ENCODE results near the gene ZNF70. TPM values are rescaled to one million over a fixed set of nuclear protein-coding genes. Genes with fewer than 3 reads are reported as not detected.
"Not testable (repeated sequence)": the region's sequence is repeated elsewhere in the genome, so short reads cannot be mapped to it uniquely, and the experiment has no call there.

ZNF70 gene
- total RNA-seq, 1 donor from 2014 or later: 9.0 TPM

DNA sequence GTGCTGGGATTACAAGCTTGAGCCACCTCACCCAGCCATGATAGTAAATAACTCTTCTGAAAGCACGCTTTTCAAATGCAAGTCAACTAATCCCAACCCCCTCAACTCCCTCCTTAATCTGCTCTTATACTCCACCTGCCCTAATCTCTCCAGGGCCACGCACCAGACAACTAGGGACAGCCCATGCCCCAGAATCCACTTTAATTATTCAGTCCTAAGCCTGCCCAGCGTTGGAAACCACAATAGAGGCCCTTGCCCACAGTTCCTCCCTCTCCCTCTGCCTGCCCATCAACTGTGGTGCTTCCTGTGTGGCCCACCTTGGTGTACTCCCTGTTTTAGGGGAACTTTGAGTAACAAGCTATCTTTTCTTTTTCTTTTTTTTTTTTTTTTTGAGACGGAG, 6.0 kb upstream of the ZNF70 start:
- DNase-seq (ENCODE audit: low spot score): no peak

GRCh38 chr22:23755711-23756110, 4.8 kb upstream of the ZNF70 start:
- DNase-seq (ENCODE audit: low spot score): no peak

GRCh38 chr22:23754980-23755636, 4.2 kb upstream of the ZNF70 start:
- no peak for DNase-seq (ENCODE audit: low spot score)

DNA sequence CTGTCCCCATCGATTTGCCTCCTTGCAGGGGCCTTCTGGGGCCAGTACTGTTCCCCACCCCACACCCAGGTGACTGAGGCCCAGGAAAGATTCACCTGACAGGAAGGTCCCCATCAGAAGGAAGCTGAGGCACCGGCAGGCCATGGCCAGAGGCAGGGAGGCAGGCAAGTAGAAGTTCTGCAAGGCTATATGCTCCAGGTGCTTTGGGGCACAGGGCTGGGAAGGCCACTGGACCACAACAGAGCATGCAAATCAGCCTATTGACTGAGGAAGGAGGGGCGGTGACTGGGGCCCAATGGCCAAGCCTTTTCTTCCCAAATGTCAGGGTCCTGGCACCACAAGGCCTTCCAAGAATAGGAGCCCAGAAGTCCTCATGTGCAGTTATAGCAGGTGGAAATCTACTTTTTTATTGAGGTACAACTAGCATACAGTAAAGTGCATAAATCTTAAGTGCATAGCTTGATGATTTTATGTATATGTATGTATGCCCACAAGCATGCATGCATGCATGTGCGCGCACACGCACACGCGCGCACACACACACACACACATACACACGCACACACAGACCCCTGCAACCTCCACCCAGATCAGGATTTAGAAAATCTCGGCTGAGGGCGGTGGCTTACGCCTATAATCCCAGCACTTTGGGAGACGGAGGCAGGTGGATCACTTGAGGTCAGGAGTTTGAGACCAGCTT, 3.5 kb upstream of the ZNF70 start, which contains the start of gene VPREB3:
Gene VPREB3 (minus strand): TSS at position 206 of the 700 bp plus-strand sequence. CDS start 62 bp downstream, at position 144.
- DNase-seq (ENCODE audit: low spot score): no peak

DNA sequence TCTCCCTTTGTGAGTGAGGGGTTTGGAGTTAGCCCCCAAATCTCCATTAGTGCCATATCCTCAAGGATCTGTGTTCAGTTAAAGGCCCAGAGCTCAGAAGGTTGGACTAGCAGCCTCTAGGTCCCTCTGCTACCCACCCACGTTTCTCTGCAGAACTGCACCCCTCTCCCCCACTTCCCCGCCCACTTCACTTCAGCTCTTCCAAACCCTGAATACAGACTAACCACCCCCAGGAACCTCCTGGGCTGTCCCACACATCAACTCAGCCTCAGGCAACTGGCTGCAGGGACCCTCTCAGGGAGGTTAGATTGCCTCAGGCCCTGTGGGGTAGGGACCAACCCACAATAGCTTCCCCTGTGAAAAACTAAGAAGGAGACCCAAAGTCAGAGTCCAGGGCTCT, 2.5 kb upstream of the ZNF70 start:
- DNase-seq (ENCODE audit: low spot score): no peak

DNA sequence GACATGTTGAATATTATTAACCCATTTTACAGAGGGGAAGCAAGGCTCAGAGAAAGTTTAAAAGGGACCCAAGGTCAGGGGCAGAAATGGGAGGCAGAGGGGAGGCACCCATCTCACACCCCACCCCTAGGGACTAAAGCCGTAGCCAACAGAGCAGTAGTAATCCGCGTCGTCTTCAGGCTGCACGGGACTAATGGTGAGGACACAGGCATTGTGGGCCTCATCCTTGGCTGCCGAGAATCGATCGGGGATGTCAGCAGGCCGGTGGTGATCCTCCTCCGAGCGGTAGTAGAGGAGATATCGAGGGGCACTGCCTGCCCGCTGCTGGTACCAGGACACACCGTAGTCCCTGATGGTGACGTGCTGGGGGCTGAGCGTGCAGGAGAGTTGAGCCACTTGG, 1.8 kb upstream of the ZNF70 start:
- no peak for DNase-seq (ENCODE audit: low spot score)

DNA sequence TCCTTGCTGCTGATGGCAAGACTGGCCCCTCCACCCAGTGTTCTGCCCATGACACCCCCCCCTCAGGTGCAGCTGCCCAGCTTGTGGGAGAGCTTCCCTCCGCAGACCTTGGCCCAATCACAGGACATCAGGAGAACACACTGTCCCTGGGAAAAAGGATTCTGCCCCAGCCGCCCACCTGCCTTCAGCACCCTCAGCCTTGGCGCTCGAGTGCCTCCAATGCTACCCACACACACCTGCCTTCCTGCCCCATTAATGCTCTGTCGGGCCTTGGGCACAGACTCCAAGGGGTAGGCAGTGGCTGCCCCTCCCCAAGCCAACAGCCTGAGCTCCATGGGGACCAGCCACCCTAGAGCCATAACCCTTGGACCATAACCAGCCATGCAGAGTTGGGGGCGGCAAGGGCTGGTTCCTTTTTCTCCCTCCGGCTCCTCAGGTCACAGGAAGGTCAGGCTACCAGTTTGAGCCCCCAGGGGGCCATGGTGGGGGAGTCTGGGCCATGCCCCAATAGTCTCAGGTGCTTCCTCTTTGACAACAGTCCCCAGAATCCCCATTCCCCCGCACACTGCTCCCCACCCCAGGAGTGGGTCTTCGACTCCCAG, 1.3 kb upstream of the ZNF70 start:
- DNase-seq (ENCODE audit: low spot score): no peak

GRCh38 chr22:23751441-23751996, 607 bp upstream of the ZNF70 start:
- no peak for DNase-seq (ENCODE audit: low spot score)

- DNase-seq (ENCODE audit: low spot score): no peak
These were observed 572 bp downstream of the ZNF70 start for GRCh38 chr22:23750367-23750713.

GRCh38 chr22:23749841-23750301, 1.0 kb downstream of the ZNF70 start:
- no peak for DNase-seq (ENCODE audit: low spot score)

DNA sequence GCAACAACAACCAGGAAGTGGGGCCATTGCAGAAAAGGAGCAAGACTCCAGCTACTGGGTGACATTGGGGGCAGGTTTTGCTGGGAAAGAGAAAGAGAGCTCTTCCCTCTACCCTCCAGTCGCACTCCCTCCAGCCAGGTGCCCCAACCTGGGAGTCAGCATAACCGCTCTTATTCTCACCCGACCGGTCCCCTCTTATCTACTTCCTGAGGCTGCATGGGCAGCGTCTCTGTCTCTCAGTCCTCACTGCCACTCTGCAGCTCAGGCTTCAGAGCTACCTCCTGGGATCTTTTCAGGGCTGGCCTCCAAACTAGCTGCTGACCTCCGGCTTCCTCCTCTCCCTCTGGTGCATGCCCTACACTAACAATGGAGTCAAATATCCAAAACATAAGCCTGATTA, 5.1 kb downstream of the ZNF70 start:
- peak; percentile 64 for DNase-seq (ENCODE audit: low spot score)

DNA sequence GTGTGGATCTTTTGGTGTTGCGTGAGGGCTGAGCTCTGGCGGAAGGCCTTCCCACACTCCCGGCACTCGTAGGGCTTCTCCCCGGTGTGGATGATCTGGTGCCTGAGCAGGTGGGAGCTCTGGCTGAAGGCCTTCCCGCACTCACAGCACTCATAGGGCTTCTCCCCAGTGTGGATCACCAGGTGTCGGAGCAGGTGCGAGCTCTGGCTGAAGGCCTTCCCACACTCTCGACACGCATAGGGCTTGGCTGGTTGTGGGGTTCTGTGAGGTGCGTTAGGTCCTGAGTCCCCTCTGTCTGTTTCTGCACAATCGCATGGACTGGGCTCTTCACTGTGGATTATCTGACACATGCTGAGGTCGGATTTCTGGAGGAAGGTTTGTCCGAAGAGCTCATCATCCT, 6.4 kb downstream of the ZNF70 start:
- no peak for DNase-seq (ENCODE audit: low spot score)

DNA sequence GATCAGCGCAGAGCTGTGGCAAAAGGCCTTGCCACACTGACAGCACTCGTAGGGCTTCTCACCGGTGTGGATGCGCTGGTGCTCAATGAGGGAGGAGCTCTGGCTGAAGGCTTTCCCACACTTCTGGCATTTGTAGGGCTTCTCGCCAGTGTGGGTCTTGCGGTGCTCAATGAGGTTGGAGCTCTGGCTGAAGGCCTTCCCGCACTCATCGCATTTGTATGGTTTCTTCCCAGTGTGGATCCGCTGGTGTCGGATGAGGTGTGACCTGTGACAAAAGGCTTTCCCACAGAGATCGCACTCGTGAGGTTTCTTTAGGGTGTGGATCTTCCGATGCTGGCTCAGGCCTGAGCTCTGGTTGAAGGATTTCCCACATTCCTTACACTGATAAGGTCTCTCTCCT, 6.9 kb downstream of the ZNF70 start:
- no peak for DNase-seq (ENCODE audit: low spot score)

DNA sequence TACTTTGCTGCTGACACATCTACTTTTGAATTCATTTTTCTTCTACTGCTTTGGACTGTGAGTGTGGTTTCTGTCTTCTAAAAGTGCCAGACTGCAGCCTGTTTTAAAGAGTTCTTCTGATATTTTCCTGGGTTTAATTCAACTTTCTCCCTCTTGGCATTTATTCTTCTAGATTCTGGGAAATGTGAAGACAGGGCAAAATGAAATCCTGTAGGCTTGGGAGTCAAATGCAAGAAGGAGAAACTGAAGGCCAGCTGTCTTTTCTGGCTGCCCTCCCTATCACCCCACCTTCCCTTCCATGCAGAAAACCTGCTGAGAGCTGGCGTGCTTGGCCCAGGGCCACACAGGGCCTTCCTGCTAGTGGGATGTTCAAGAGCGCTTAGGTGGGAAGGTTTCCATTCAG, 7.6 kb downstream of the ZNF70 start:
- no peak for DNase-seq (ENCODE audit: low spot score)

DNA sequence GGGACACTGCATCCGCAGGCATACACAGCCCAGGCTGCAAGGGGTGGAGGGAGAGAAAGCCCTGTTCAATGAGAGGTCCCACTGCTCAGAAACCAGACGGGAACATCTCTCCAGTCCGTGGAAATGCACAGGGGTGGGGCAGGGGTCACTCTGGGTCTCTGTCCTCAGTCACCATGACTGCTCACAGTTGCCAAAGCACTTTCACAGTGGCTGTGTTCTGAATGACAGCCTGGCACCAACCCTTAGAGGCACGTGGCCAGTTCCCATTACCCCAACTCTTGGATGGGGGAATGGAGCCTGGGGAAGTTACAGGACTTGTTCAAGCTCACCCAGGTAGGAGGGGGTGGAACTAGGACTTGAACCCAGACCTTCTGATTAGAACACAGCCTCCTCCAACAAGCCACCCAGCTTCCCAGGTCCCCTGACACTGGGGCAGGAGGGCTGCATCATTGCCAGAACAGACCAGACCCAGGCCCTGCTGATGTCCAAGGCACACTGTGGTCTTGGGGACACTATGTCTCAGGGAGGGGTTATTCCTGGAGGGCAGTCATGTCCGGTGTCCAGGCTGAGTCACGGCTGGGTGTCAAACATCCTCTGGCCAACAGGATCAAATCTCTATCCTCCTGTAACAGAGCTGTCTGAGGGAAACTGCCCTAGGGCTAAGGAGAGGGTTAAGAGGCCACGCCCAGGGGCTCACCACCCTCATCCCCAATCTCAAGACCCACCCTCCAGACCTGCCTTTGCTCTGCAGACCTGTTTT, 8.2 kb downstream of the ZNF70 start:
- no peak for DNase-seq (ENCODE audit: low spot score)

DNA sequence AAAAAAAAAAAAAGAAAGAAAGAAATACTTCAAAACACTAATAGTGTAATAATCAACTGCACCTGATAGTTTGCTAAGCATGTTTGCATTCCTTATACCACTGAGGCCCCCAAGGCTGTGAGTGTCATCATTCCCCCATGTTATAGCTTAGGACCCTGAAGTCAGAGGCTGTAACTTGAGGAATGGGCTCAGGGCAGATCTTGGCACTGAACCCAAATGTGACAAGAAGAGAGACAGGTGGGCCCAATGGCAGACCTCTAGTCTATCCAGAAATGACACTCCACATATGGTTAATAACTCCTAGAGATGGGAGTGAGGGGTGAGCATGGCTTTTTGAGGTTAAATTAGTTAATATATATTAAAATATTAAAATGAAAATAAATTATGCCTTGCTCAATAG, 13.2 kb downstream of the ZNF70 start:
- no peak for DNase-seq (ENCODE audit: low spot score)

GRCh38 chr22:23728108-23728507, 22.8 kb downstream of the ZNF70 start:
- DNase-seq (ENCODE audit: low spot score): not testable (repeated sequence)

- no peak for DNase-seq (ENCODE audit: low spot score)
These were observed 28.2 kb downstream of the ZNF70 start for GRCh38 chr22:23722724-23723123.

DNA sequence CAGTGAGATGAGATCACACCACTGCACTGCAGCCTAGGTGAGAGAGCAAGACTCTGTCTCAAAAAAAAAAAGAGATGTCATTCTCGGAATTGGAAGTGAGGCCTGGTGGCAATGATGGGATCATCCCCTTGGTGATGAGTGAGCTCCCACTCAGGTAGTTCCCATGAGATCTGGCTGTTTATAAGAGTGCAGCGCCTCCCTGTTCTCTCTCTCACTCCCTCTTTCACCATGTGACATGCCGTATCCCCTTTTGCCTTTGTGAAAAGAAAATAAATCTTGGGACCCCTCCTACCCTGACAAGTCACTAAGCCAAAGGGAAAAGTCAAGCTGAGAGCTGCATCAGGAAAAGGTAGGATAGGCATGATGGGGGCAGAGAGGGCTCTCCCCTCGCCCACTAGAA, 28.8 kb downstream of the ZNF70 start:
- DNase-seq (ENCODE audit: low spot score): no peak

DNA sequence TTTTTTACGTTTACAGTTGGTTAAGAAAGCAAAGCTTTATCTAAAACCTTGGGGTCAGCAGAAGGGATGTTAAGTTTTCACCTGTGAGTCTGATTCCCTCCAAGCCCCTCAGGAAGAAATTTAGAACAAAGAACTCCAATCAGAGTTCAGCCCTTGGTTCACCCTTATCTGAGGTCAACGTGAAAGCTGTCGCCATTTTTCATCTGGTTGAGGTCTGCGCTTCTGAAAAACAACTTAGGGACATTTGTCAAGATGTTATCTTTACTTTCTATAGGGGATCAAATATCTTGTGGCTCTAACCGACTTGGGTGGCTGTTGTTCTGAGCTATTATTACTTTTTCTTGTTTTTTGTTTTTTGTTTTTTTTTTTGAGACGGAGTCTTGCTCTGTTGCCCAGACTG, 30.1 kb downstream of the ZNF70 start:
- no peak for DNase-seq (ENCODE audit: low spot score)

- no peak for DNase-seq (ENCODE audit: low spot score)
These were observed 32.3 kb downstream of the ZNF70 start for GRCh38 chr22:23718371-23719165.
